HEK293 (cell line): ENCODE results near the gene SPAG5.
A peak's percentile ranks its signal among the peaks of the same experiment; 100 is the strongest.

ENCODE experiments used
- BCL11A ChIP-seq: fragments of 450-650 bp; formaldehyde crosslinking; IDR thresholded peaks from 2 replicates; pipeline ENCODE4 v1.5.1; 2016; ENCODE audit warnings: low read depth, missing biosample characterization, missing genetic modification characterization
- GLI4 ChIP-seq: fragments of 450-650 bp; formaldehyde crosslinking; IDR thresholded peaks from 2 replicates; pipeline ENCODE4 v1.5.1; 2016; ENCODE audit warnings: missing biosample characterization, missing genetic modification characterization
- HOXC10 ChIP-seq: sonication (generic); formaldehyde crosslinking; IDR thresholded peaks from 2 replicates; pipeline ENCODE4 v1.8.1; 2023; ENCODE audit warnings: mild to moderate bottlenecking, missing genetic modification reagents
- HOXD13 ChIP-seq: sonication (generic); formaldehyde crosslinking; IDR thresholded peaks from 2 replicates; pipeline ENCODE4 v1.8.0; 2022; ENCODE audit warnings: missing genetic modification reagents, borderline replicate concordance
- KLF1 ChIP-seq: fragments of 450-650 bp; formaldehyde crosslinking; IDR thresholded peaks from 2 replicates; pipeline ENCODE4 v1.5.1; 2016; ENCODE audit warnings: missing biosample characterization, missing genetic modification characterization
- KLF16 ChIP-seq: fragments of 450-650 bp; formaldehyde crosslinking; IDR thresholded peaks from 2 replicates; pipeline ENCODE4 v1.5.1; 2017; ENCODE audit warnings: missing biosample characterization, missing genetic modification characterization
- MZF1 ChIP-seq: fragments of 450-650 bp; formaldehyde crosslinking; IDR thresholded peaks from 2 replicates; pipeline ENCODE4 v1.5.1; 2017; ENCODE audit warnings: missing biosample characterization, missing genetic modification characterization, borderline replicate concordance
- PRDM1 ChIP-seq: fragments of 450-650 bp; formaldehyde crosslinking; IDR thresholded peaks from 2 replicates; pipeline ENCODE4; 2016; ENCODE audit warnings: missing biosample characterization, missing genetic modification characterization
- SCRT1 ChIP-seq: fragments of 450-650 bp; formaldehyde crosslinking; IDR thresholded peaks from 2 replicates; pipeline ENCODE4 v1.5.1; 2016; ENCODE audit warnings: missing biosample characterization, missing genetic modification characterization, borderline replicate concordance
- TCF7L2 ChIP-seq: IDR thresholded peaks from 2 replicates; pipeline ENCODE4 v1.6.1; 2011; ENCODE audit warnings: low read depth, mild to moderate bottlenecking, inconsistent platforms, low read length, moderate library complexity, borderline replicate concordance
- ZBTB21 ChIP-seq: fragments of 450-650 bp; formaldehyde crosslinking; IDR thresholded peaks from 2 replicates; pipeline ENCODE4 v1.5.1; 2017; ENCODE audit warnings: missing biosample characterization, missing genetic modification characterization
- ZNF223 ChIP-seq: fragments of 450-650 bp; formaldehyde crosslinking; IDR thresholded peaks from 2 replicates; pipeline ENCODE4 v1.5.1; 2016; ENCODE audit warnings: missing biosample characterization, missing genetic modification characterization
- ZNF302 ChIP-seq: fragments of 450-650 bp; formaldehyde crosslinking; IDR thresholded peaks from 2 replicates; pipeline ENCODE4 v1.5.1; 2016; ENCODE audit warnings: missing biosample characterization, missing genetic modification characterization, low read depth
- ZNF394 ChIP-seq: fragments of 450-650 bp; formaldehyde crosslinking; IDR thresholded peaks from 2 replicates; pipeline ENCODE4 v1.5.1; 2016; ENCODE audit warnings: missing biosample characterization, missing genetic modification characterization, mild to moderate bottlenecking, moderate library complexity, borderline replicate concordance
- ZNF416 ChIP-seq: fragments of 450-650 bp; formaldehyde crosslinking; IDR thresholded peaks from 2 replicates; pipeline ENCODE4 v1.5.1; 2016; ENCODE audit warnings: missing biosample characterization, missing genetic modification characterization
- ZNF510 ChIP-seq: fragments of 450-650 bp; formaldehyde crosslinking; IDR thresholded peaks from 2 replicates; pipeline ENCODE4 v1.5.1; 2018; ENCODE audit warnings: mild to moderate bottlenecking, missing genetic modification characterization, missing biosample characterization; ENCODE audit not compliant: insufficient replicate concordance
- ZNF544 ChIP-seq: fragments of 450-650 bp; formaldehyde crosslinking; IDR thresholded peaks from 2 replicates; pipeline ENCODE4 v1.5.0; 2017; ENCODE audit warnings: missing biosample characterization, missing genetic modification characterization
- ZNF596 ChIP-seq: fragments of 450-650 bp; IDR thresholded peaks from 2 replicates; pipeline ENCODE4 v1.5.0; 2018; ENCODE audit warnings: missing biosample characterization, mild to moderate bottlenecking, missing genetic modification characterization, moderate library complexity
- ZNF610 ChIP-seq: fragments of 450-650 bp; formaldehyde crosslinking; IDR thresholded peaks from 2 replicates; pipeline ENCODE4 v1.5.1; 2016; ENCODE audit warnings: missing biosample characterization, missing genetic modification characterization, borderline replicate concordance
- ZNF629 ChIP-seq: fragments of 450-650 bp; formaldehyde crosslinking; IDR thresholded peaks from 2 replicates; pipeline ENCODE4 v1.5.1; 2017; ENCODE audit warnings: missing biosample characterization, missing genetic modification characterization
- TF ChIP-seq, protein P1 (sequence below): fragments of 450-650 bp; formaldehyde crosslinking; IDR thresholded peaks from 2 replicates; pipeline ENCODE4 v1.5.1; 2017; ENCODE audit warnings: missing biosample characterization, missing genetic modification characterization
- TF ChIP-seq, protein P2 (sequence below): fragments of 450-650 bp; formaldehyde crosslinking; IDR thresholded peaks from 2 replicates; pipeline ENCODE4 v1.5.1; 2016; ENCODE audit warnings: missing biosample characterization, missing genetic modification characterization
- TF ChIP-seq, protein P3 (sequence below): fragments of 450-650 bp; formaldehyde crosslinking; IDR thresholded peaks from 2 replicates; pipeline ENCODE4 v1.5.1; 2016; ENCODE audit warnings: missing biosample characterization, missing genetic modification characterization
- TF ChIP-seq, protein P4 (sequence below): fragments of 450-650 bp; formaldehyde crosslinking; conservative IDR thresholded peaks from 2 replicates; pipeline ENCODE4 v1.5.1; 2016; ENCODE audit warnings: low read depth, missing biosample characterization, missing genetic modification characterization
- TF ChIP-seq, protein P5 (sequence below): fragments of 450-650 bp; formaldehyde crosslinking; IDR thresholded peaks from 2 replicates; pipeline ENCODE4 v1.5.1; 2016; ENCODE audit warnings: missing biosample characterization, missing genetic modification characterization
- TF ChIP-seq, protein P6 (sequence below): fragments of 450-650 bp; formaldehyde crosslinking; IDR thresholded peaks from 2 replicates; pipeline ENCODE4 v1.5.1; 2016; ENCODE audit warnings: missing biosample characterization, missing genetic modification characterization

SPAG5 gene

DNA sequence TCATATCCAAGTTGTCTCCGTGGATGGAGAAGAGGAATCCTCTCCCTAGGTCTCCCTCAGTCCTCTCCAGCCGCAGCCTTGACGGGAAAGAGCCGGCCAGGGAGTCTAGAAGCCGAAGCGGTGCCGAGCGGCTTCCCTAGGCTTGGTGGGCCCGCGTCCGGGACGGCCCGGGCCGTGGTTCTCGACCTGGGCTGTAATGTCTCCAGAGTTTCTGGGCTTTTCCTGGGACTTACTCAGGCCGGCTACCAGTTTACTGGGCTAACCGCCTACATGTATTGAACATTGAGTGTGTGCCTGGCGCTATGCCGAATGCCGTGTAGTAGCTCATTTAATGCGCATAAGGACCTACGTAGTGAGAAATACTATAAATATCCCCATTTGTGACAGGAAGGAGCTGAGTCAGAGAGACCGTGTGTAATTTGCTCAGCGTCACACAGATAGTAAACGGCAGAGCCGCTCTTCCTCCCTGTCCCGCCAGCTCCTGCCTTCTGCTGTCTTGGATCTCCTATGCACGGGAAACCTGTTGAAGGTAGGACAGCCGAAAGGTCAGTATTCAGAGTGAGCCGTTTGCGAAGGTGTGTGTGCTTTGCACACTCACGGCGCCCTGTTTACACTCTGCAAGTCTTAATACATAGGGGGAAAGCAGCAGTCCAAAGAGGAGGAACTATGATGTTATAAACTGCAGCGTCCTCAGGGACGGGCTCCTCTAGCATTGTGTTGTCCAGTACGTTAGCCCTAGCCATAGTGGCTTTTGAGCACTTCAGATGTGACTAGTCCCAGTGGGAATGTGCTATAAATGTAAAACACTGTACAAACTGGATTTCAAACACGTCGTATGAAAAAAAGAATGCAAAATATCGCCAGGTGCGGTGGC lies 723 bp upstream of the SPAG5 start (continued):
- TF ChIP-seq, protein P1, sequence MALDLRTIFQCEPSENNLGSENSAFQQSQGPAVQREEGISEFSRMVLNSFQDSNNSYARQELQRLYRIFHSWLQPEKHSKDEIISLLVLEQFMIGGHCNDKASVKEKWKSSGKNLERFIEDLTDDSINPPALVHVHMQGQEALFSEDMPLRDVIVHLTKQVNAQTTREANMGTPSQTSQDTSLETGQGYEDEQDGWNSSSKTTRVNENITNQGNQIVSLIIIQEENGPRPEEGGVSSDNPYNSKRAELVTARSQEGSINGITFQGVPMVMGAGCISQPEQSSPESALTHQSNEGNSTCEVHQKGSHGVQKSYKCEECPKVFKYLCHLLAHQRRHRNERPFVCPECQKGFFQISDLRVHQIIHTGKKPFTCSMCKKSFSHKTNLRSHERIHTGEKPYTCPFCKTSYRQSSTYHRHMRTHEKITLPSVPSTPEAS, result no peak; the same call in 1 of the 2 replicates
- TF ChIP-seq ZNF302 (tag by site-specific recombination) (no peak), PRDM1 (tag by site-specific recombination) (no peak), ZNF596 (tag by site-specific recombination) (no peak), HOXC10 (CRISPR knock-in tag) (no peak), HOXD13 (CRISPR knock-in tag) (no peak), SCRT1 (peak; percentile 94), ZNF416 (tag by site-specific recombination) (no peak), KLF1 (no peak), TCF7L2 (no peak), KLF16 (no peak), GLI4 (tag by site-specific recombination) (0 out of 2 replicates have a peak, but pooled peaks have one; percentile 15), MZF1 (0 out of 2 replicates have a peak, but pooled peaks have one; percentile 63), ZBTB21 (tag by site-specific recombination) (peak; percentile 63; the same call in 1 of the 2 replicates), ZNF610 (tag by site-specific recombination) (0 out of 2 replicates have a peak, but pooled peaks have one; percentile 40), ZNF394 (peak; percentile 39; the same call in 1 of the 2 replicates), ZNF629 (tag by site-specific recombination) (peak; percentile 92), BCL11A (no peak; the same call in 1 of the 2 replicates), ZNF510 (tag by site-specific recombination) (no peak), ZNF223 (tag by site-specific recombination) (no peak), ZNF544 (tag by site-specific recombination) (no peak)
- TF ChIP-seq, protein P2, sequence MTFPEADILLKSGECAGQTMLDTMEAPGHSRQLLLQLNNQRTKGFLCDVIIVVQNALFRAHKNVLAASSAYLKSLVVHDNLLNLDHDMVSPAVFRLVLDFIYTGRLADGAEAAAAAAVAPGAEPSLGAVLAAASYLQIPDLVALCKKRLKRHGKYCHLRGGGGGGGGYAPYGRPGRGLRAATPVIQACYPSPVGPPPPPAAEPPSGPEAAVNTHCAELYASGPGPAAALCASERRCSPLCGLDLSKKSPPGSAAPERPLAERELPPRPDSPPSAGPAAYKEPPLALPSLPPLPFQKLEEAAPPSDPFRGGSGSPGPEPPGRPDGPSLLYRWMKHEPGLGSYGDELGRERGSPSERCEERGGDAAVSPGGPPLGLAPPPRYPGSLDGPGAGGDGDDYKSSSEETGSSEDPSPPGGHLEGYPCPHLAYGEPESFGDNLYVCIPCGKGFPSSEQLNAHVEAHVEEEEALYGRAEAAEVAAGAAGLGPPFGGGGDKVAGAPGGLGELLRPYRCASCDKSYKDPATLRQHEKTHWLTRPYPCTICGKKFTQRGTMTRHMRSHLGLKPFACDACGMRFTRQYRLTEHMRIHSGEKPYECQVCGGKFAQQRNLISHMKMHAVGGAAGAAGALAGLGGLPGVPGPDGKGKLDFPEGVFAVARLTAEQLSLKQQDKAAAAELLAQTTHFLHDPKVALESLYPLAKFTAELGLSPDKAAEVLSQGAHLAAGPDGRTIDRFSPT (tag by site-specific recombination), result no peak
- TF ChIP-seq, protein P3, sequence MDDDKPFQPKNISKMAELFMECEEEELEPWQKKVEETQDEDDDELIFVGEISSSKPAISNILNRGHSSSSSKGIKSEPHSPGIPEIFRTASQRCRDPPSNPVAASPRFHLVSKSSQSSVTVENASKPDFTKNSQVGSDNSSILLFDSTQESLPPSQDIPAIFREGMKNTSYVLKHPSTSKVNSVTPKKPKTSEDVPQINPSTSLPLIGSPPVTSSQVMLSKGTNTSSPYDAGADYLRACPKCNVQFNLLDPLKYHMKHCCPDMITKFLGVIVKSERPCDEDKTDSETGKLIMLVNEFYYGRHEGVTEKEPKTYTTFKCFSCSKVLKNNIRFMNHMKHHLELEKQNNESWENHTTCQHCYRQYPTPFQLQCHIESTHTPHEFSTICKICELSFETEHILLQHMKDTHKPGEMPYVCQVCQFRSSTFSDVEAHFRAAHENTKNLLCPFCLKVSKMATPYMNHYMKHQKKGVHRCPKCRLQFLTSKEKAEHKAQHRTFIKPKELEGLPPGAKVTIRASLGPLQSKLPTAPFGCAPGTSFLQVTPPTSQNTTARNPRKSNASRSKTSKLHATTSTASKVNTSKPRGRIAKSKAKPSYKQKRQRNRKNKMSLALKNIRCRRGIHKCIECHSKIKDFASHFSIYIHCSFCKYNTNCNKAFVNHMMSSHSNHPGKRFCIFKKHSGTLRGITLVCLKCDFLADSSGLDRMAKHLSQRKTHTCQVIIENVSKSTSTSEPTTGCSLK (tag by site-specific recombination), result no peak
- TF ChIP-seq, protein P4, sequence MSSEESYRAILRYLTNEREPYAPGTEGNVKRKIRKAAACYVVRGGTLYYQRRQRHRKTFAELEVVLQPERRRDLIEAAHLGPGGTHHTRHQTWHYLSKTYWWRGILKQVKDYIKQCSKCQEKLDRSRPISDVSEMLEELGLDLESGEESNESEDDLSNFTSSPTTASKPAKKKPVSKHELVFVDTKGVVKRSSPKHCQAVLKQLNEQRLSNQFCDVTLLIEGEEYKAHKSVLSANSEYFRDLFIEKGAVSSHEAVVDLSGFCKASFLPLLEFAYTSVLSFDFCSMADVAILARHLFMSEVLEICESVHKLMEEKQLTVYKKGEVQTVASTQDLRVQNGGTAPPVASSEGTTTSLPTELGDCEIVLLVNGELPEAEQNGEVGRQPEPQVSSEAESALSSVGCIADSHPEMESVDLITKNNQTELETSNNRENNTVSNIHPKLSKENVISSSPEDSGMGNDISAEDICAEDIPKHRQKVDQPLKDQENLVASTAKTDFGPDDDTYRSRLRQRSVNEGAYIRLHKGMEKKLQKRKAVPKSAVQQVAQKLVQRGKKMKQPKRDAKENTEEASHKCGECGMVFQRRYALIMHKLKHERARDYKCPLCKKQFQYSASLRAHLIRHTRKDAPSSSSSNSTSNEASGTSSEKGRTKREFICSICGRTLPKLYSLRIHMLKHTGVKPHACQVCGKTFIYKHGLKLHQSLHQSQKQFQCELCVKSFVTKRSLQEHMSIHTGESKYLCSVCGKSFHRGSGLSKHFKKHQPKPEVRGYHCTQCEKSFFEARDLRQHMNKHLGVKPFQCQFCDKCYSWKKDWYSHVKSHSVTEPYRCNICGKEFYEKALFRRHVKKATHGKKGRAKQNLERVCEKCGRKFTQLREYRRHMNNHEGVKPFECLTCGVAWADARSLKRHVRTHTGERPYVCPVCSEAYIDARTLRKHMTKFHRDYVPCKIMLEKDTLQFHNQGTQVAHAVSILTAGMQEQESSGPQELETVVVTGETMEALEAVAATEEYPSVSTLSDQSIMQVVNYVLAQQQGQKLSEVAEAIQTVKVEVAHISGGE, result peak; percentile 7; the same call in 1 of the 2 replicates
- TF ChIP-seq, protein P5, sequence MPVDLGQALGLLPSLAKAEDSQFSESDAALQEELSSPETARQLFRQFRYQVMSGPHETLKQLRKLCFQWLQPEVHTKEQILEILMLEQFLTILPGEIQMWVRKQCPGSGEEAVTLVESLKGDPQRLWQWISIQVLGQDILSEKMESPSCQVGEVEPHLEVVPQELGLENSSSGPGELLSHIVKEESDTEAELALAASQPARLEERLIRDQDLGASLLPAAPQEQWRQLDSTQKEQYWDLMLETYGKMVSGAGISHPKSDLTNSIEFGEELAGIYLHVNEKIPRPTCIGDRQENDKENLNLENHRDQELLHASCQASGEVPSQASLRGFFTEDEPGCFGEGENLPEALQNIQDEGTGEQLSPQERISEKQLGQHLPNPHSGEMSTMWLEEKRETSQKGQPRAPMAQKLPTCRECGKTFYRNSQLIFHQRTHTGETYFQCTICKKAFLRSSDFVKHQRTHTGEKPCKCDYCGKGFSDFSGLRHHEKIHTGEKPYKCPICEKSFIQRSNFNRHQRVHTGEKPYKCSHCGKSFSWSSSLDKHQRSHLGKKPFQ (tag by site-specific recombination), result no peak
- TF ChIP-seq, protein P6, sequence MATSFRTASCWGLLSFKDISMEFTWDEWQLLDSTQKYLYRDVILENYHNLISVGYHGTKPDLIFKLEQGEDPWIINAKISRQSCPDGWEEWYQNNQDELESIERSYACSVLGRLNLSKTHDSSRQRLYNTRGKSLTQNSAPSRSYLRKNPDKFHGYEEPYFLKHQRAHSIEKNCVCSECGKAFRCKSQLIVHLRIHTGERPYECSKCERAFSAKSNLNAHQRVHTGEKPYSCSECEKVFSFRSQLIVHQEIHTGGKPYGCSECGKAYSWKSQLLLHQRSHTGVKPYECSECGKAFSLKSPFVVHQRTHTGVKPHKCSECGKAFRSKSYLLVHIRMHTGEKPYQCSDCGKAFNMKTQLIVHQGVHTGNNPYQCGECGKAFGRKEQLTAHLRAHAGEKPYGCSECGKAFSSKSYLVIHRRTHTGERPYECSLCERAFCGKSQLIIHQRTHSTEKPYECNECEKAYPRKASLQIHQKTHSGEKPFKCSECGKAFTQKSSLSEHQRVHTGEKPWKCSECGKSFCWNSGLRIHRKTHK (tag by site-specific recombination), result no peak
